NCI-H2107 treated with DMSO at 0.1 percent for 48 hours (cell line): ENCODE measurements around the gene ABHD17A.

Source experiments
- DNase-seq: peaks from one replicate; lab custom pipeline; 2025; ENCODE audit not compliant: unreplicated experiment; lab: John Stamatoyannopoulos, UW

Gene ABHD17A

GRCh38 chr19:1839658-1840540, 45.4 kb downstream of the ABHD17A start:
- DNase-seq, result no peak

GRCh38 chr19:1837625-1838105, 47.6 kb downstream of the ABHD17A start:
- no peak for DNase-seq

- DNase-seq, result no peak
Measured at GRCh38 chr19:1837222-1837565, 48.1 kb downstream of the ABHD17A start.

GRCh38 chr19:1836458-1837221, 48.7 kb downstream of the ABHD17A start:
- DNase-seq, result no peak

- no peak for DNase-seq
Measured at GRCh38 chr19:1833540-1833939, 51.8 kb downstream of the ABHD17A start.

GRCh38 chr19:1832046-1832663, 53.1 kb downstream of the ABHD17A start:
- no peak for DNase-seq

- DNase-seq, result no peak
Measured at GRCh38 chr19:1830978-1831377, 54.3 kb downstream of the ABHD17A start.

- DNase-seq, result no peak
Measured at GRCh38 chr19:1830568-1830967, 54.7 kb downstream of the ABHD17A start.

- DNase-seq, result no peak
Measured at GRCh38 chr19:1829958-1830357, 55.3 kb downstream of the ABHD17A start.

- DNase-seq, result no peak
Measured at GRCh38 chr19:1828279-1829238, 56.7 kb downstream of the ABHD17A start.

- DNase-seq, result no peak
Measured at GRCh38 chr19:1827566-1828278, 57.6 kb downstream of the ABHD17A start.
